ENCODE data around the gene SGCD.

Gene SGCD

DNA sequence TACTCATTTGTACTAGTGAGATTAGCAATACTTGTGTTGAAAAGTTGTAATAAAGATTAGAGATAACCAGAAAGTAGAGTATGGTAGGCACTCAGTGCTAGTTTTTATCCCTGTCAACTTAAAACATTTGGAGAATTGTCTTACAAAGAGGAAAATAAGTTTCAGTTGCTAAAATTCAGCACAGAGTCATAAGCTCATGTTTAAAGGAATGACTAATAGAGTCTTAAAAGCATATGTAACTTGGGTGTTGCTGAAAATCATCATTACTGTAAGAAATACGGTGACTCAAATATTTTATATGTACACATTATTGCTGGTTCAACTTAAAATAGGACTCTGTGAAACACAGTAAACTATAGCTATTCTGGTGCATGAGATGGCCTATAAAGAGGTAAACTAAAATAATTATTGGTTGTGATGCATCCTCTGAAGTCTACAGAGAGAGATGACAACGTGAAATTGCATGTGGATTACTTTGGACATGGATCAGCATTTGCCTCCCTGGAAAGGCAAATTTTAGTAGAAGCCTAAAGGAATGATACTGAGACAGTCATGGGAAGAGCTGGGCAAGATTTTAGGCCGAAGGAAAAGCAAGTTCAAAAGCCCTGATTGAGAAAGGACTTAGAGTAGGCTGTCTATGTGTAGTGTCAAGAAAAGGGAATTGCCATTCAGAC lies 34.6 kb downstream of the SGCD start:
- no peak for DNase-seq (ENCODE audit: low read depth in 2 of 2)

GRCh38 chr5:156363861-156364260 lies 36.9 kb downstream of the SGCD start:
- no peak for DNase-seq (ENCODE audit: low read depth in 2 of 2)

GRCh38 chr5:156366521-156366920 lies 39.6 kb downstream of the SGCD start:
- DNase-seq (ENCODE audit: low read depth in 2 of 2): no peak

- no peak for DNase-seq (ENCODE audit: low read depth in 2 of 2)
Observed at GRCh38 chr5:156367597-156367996, 40.6 kb downstream of the SGCD start.

- no peak for DNase-seq (ENCODE audit: low read depth in 2 of 2)
Observed at GRCh38 chr5:156375895-156376495, 49.0 kb downstream of the SGCD start.

- no peak for DNase-seq (ENCODE audit: low read depth in 2 of 2)
Observed at GRCh38 chr5:156376751-156377150, 49.8 kb downstream of the SGCD start.

DNA sequence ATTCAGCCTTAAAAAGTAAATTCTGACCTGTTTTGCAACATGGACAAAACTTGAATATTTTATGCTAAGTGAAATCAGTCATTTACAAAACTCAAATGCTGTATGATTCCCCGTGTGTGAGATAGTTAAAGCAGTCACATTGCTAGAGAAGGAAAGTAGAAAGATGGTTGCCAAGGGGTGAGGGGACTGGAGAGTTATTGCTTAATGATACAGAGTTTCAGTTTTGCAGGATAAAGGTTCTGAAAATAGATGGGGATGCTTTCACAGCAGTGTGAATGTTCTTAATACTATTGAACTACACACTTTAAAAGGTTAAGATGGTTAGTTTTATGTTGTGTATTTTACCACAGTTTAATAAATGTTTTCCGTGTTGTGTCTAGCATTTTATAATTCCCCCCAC lies 51.2 kb downstream of the SGCD start:
- DNase-seq (ENCODE audit: low read depth in 2 of 2): no peak

- no peak for DNase-seq (ENCODE audit: low read depth in 2 of 2)
Observed at GRCh38 chr5:156379206-156379605, 52.2 kb downstream of the SGCD start.

DNA sequence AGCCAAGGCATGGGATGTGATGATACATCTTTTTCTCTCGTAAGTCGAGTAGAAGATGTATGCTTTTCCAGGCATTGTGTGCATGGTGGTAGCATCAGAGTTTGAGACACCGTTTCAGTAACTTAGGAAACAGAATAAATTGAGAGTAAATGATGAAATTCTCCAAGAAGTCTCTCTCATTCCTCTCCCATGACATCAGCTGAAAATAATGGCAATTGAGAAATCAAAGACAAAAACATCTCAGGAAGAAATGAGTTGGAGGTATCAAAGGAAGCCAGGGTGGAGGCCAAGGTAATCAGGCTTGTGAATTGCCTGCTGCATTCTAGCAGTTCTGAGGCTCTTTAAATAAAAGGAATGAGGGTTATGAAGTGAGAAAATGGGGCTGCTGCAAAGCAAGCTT lies 53.9 kb downstream of the SGCD start:
- no peak for DNase-seq (ENCODE audit: low read depth in 2 of 2)

- DNase-seq (ENCODE audit: low read depth in 2 of 2): no peak
Observed at GRCh38 chr5:156383510-156384265, 56.7 kb downstream of the SGCD start.

DNA sequence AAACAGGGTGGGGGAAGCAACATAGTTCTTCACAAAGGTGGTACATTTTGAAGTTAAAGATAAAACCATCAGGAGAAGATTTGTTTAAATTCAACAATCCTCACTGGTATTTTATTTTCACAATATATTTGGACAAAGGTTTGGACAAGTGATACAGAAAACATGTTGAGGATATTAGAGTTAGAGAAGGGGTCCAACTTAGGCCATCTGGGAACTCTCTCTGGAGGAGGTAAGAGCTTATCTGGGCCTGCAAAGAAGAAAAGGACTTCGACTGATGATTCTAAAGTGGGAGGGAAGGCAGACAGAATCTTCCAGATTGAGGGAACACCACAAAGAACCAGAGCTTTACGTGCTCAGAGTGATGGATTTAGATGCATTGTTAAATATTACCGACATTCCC lies 58.5 kb downstream of the SGCD start:
- DNase-seq (ENCODE audit: low read depth in 2 of 2): no peak

GRCh38 chr5:156386976-156387375 lies 60.0 kb downstream of the SGCD start:
- DNase-seq (ENCODE audit: low read depth in 2 of 2): no peak

- no peak for DNase-seq (ENCODE audit: low read depth in 2 of 2)
Observed at GRCh38 chr5:156387391-156387790, 60.4 kb downstream of the SGCD start.

DNA sequence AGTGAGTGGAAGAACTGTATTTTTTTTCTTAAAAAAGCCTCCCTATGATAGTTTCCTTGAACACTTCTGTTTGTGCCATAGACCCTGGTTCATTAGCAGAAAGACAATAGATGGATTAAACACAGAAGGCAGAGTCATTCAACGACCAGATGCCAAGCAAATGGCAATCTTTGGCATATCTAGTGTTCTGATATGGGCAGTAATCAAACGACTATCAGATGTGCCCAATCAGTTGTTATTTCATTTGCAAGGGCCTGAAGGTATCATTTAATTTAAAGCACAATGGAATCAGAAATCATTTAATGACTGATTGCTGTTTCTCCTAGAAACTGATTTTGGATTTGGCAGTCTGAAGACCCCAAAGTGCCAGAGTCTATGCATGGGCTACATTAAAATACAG lies 61.3 kb downstream of the SGCD start:
- no peak for DNase-seq (ENCODE audit: low read depth in 2 of 2)

DNA sequence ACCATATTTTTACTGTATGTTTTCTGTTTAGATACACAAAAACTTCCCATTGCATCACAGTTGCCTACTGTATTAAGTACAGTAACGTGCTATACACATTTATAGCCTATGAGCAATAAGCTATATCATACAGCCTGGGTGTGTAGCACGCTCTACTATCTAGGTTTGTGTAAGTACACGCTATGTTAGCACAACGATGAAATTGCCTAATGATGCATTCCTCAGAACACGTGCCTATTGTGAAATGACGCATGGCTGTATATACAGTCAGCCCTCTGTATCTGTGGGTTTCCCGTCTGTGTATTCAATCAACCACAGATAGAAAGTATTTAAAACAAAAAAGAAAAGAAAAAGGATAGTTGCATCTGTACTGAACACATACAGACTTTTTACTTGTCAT lies 64.2 kb downstream of the SGCD start:
- DNase-seq (ENCODE audit: low read depth in 2 of 2): no peak

GRCh38 chr5:156393980-156394379 lies 67.0 kb downstream of the SGCD start:
- DNase-seq (ENCODE audit: low read depth in 2 of 2): no peak

- DNase-seq (ENCODE audit: low read depth in 2 of 2): no peak
Observed at GRCh38 chr5:156394642-156395305, 67.8 kb downstream of the SGCD start.

- no peak for DNase-seq (ENCODE audit: low read depth in 2 of 2)
Observed at GRCh38 chr5:156395306-156395675, 68.3 kb downstream of the SGCD start.

GRCh38 chr5:156396063-156396829 lies 69.3 kb downstream of the SGCD start:
- DNase-seq (ENCODE audit: low read depth in 2 of 2): no peak

DNA sequence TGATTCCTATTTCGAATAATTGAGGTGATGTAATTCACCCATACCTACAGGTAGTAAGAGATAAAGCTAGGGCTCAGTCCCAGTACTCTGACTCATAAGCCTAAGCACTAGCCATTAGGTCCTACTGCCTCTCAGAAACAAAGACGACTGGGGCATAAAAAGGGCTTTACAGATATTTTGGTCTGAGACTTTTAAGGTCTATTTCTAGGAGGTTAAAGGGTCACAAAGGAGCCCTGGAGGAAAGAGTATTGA lies 69.8 kb downstream of the SGCD start:
- DNase-seq (ENCODE audit: low read depth in 2 of 2): no peak

DNA sequence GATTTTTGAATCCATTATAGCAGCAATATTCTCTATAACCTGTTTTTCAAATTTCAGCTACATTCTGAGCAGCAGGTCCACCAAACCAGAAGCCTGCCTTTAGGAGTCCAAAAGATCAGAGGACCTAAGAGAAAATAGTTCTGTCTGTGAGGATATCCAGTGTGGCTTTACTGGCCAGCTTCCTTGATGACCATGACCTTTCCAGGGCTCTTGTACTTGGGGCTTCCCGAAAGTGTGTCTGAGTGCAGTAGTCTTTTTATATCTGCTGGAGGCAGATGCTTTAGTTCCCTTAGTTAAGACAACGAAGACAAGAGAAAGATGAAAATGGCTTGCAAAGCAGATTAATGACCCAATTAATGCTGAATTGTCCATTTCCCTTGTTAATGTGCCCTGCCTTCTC lies 72.4 kb downstream of the SGCD start:
- DNase-seq (ENCODE audit: low read depth in 2 of 2): no peak
